CD14-positive monocyte (primary cell): ENCODE results near the gene BRIP1. TPM values are rescaled to one million over a fixed set of nuclear protein-coding genes. Genes with fewer than 3 reads are reported as not detected.

ENCODE experiments used
- DNase-seq, 3 donors: peaks; one replicate each; pipeline ENCODE4 v3.0.0-alpha.2; 2011 to 2022
- H2AFZ ChIP-seq: 2 replicates; pipeline ENCODE4 v1.6.0; 2012; ENCODE audit warnings: mild to moderate bottlenecking, low read depth, low read length, inconsistent platforms; ENCODE audit not compliant: insufficient read depth, poor library complexity, severe bottlenecking
- H3K27ac ChIP-seq, 2 donors: 1 replicate in 1 of 2; 2 replicates in 1 of 2; pipeline ENCODE4 v1.5.1; 2012 to 2013; ENCODE audit warnings: low read length in 2 of 2, control low read depth in 1 of 2, inconsistent platforms in 1 of 2, low read depth in 1 of 2, mild to moderate bottlenecking in 1 of 2
- H3K27me3 ChIP-seq, 2 donors: one replicate each; pipeline versions ENCODE4 v1.6.0 to v1.6.1; 2011 to 2013; ENCODE audit warnings: low read length in 2 of 2; ENCODE audit not compliant: control insufficient read depth in 2 of 2, insufficient read depth in 2 of 2
- H3K36me3 ChIP-seq, 2 donors: replicated peaks in 1 of 2; 1 replicate in 1 of 2; 2 replicates in 1 of 2; pipeline versions ENCODE4 v1.5.1 to v1.6.1; 2012 to 2013; ENCODE audit warnings: low read length in 2 of 2, control low read depth in 1 of 2, inconsistent platforms in 1 of 2, mild to moderate bottlenecking in 1 of 2; ENCODE audit not compliant: insufficient read depth in 2 of 2, control insufficient read depth in 1 of 2
- H3K4me1 ChIP-seq, 2 donors: 1 replicate in 1 of 2; 2 replicates in 1 of 2; pipeline versions ENCODE4 v1.5.1 to v1.6.1; 2012 to 2013; ENCODE audit warnings: low read length in 2 of 2, control low read depth in 1 of 2, inconsistent platforms in 1 of 2, mild to moderate bottlenecking in 1 of 2, moderate library complexity in 1 of 2; ENCODE audit not compliant: insufficient read depth in 2 of 2, control insufficient read depth in 1 of 2
- H3K4me2 ChIP-seq: replicated peaks from 2 replicates; pipeline ENCODE3; 2012; ENCODE audit warnings: low read length, moderate library complexity, mild to moderate bottlenecking; ENCODE audit not compliant: poor library complexity, severe bottlenecking; ENCODE audit errors: extremely low read depth
- H3K4me3 ChIP-seq, 3 experiments: fragments of 200-600 bp in 1 of 3; sonication (generic) in 1 of 3; replicated peaks in 1 of 3; 1 replicate in 2 of 3; 2 replicates in 1 of 3; pipeline ENCODE4 v1.5.1; 2011 to 2013; ENCODE audit warnings: low read length in 3 of 3, mild to moderate bottlenecking in 3 of 3, control low read depth in 2 of 3, low read depth in 2 of 3, inconsistent platforms in 1 of 3, moderate library complexity in 1 of 3
- H3K79me2 ChIP-seq: 2 replicates; pipeline ENCODE4 v1.6.0; 2012; ENCODE audit warnings: mild to moderate bottlenecking, control low read depth, inconsistent platforms, low read length, moderate library complexity; ENCODE audit not compliant: insufficient read depth
- H3K9ac ChIP-seq: 2 replicates; pipeline ENCODE4 v1.6.0; 2017; ENCODE audit warnings: low read length, mild to moderate bottlenecking; ENCODE audit not compliant: insufficient read depth, poor library complexity, severe bottlenecking
- H3K9me3 ChIP-seq, 2 donors: replicated peaks in 1 of 2; 1 replicate in 1 of 2; 2 replicates in 1 of 2; pipeline versions ENCODE4 v1.5.1 to v1.6.1; 2012 to 2013; ENCODE audit warnings: low read length in 2 of 2, control low read depth in 1 of 2; ENCODE audit not compliant: control insufficient read depth in 1 of 2, insufficient read depth in 1 of 2
- H4K20me1 ChIP-seq: 2 replicates; pipeline ENCODE4 v1.6.0; 2012; ENCODE audit warnings: mild to moderate bottlenecking, low read length, control low read depth, moderate library complexity; ENCODE audit not compliant: insufficient read depth
- H3K27ac Mint-ChIP-seq, 7 donors: one replicate each; pipeline ENCODE4 v1.8.0; 2020; ENCODE audit warnings: mild to moderate bottlenecking in 7 of 7, mixed read lengths in 7 of 7, moderate library complexity in 6 of 7, inconsistent platforms in 2 of 7
- H3K27me3 Mint-ChIP-seq, 3 donors: one replicate each; pipeline ENCODE4 v1.8.0; 2021 to 2022; ENCODE audit warnings: low read depth in 3 of 3, mild to moderate bottlenecking in 3 of 3, mixed read lengths in 3 of 3, moderate library complexity in 3 of 3, inconsistent platforms in 1 of 3
- H3K36me3 Mint-ChIP-seq, 2 donors: one replicate each; pipeline ENCODE4 v1.8.0; 2020; ENCODE audit warnings: mixed read lengths in 2 of 2, inconsistent platforms in 1 of 2, mild to moderate bottlenecking in 1 of 2
- H3K4me1 Mint-ChIP-seq: one replicate; pipeline ENCODE4 v1.8.0; 2020; ENCODE audit warnings: mild to moderate bottlenecking, mixed read lengths
- H3K4me3 Mint-ChIP-seq, 2 donors: one replicate each; pipeline ENCODE4 v1.8.0; 2020; ENCODE audit warnings: mild to moderate bottlenecking in 2 of 2, mixed read lengths in 2 of 2, moderate library complexity in 1 of 2
- H3K9me3 Mint-ChIP-seq, 7 donors: one replicate each; pipeline ENCODE4 v1.8.0; 2020 to 2022; ENCODE audit warnings: mixed read lengths in 7 of 7, mild to moderate bottlenecking in 6 of 7, moderate library complexity in 6 of 7, inconsistent platforms in 2 of 7
- WGBS: methylation state at CpG from one replicate; pipeline ENCODE4 v1.1.5; 2013; ENCODE audit warnings: missing lambda C conversion rate; ENCODE audit not compliant: insufficient coverage; 5-methylcytosine and 5-hydroxymethylcytosine counted together
- intact Hi-C, 2 donors: fragments of 100-400 bp; cut with micrococcal nuclease; formaldehyde crosslinking; loops; one replicate each; pipeline versions ENCODE4 v1.15.0 to v1.15.1; 2023
- polyA plus RNA-seq, 3 donors: library from polyadenylated mRNA; depleted of rRNA in 1 of 3; unstranded in 2 of 3; stranded (reverse) in 1 of 3; fragments of 300-500 nt in 2 of 3; fragments of >200 nt in 1 of 3; fragmentation: Illumina TruSeq in 2 of 3; gene quantifications; 1 replicate in 2 of 3; 2 replicates in 1 of 3; pipeline ENCODE4 v1.2.3, GENCODE V29; 2012 to 2021
- TF ChIP-seq, protein P1 (sequence below): fragments of 200-600 bp; IDR thresholded peaks from one replicate; pipeline ENCODE4 v1.8.0; 2022; ENCODE audit warnings: antibody characterized with exemption, mild to moderate bottlenecking

BRIP1 gene
- polyA plus RNA-seq, 3 donors: 0.11 to 0.12 TPM; not detected in 1

DNA sequence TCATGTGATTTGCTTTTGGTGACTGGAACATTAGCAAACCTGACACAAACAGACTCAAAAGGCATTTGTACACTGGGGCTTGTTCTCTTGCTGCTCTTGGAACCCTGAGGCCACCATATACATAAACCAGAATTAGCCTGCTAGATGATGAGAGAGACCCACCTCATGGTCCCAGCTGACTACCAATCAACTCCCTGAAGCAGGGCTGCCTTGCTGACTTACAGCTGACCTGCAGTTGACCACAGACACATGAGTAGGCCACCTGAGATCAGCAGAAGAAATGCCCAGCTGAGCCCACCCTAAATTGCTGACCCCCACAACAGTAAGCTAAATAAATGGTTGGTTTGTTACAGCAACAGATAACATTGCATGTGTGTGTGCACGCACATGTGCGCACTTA lies 28.7 kb downstream of the BRIP1 start:
- H3K36me3 ChIP-seq: no peaks in the 10 kb centered on the region
- H3K4me1 ChIP-seq: no peaks in the 10 kb centered on the region
- no peak overlapping the region for H3K9ac ChIP-seq
- no peak overlapping the region for H3K4me2 ChIP-seq
- no peaks in the 10 kb centered on the region for H3K27me3 Mint-ChIP-seq
- intact Hi-C loops: loop anchor here (5.0 kb wide), 2 partner anchors 197 to 422 kb away; no protein-coding TSS in a partner anchor
- no peak overlapping the region for H3K4me3 Mint-ChIP-seq
- H3K27ac ChIP-seq: no peak overlapping the region
- peaks cover 0 to 4% (median 0%) of the 10 kb centered on the region in 7 donors for H3K9me3 Mint-ChIP-seq
- H3K79me2 ChIP-seq: no peaks in the 10 kb centered on the region
- peaks cover 2 to 7% of the 10 kb centered on the region in 2 donors for H3K36me3 Mint-ChIP-seq
- no peaks in the 10 kb centered on the region for H4K20me1 ChIP-seq
- H3K4me3 ChIP-seq: no peak overlapping the region
- DNase-seq: no peak
- no peaks in the 10 kb centered on the region for H3K9me3 ChIP-seq
- TF ChIP-seq, protein P1, sequence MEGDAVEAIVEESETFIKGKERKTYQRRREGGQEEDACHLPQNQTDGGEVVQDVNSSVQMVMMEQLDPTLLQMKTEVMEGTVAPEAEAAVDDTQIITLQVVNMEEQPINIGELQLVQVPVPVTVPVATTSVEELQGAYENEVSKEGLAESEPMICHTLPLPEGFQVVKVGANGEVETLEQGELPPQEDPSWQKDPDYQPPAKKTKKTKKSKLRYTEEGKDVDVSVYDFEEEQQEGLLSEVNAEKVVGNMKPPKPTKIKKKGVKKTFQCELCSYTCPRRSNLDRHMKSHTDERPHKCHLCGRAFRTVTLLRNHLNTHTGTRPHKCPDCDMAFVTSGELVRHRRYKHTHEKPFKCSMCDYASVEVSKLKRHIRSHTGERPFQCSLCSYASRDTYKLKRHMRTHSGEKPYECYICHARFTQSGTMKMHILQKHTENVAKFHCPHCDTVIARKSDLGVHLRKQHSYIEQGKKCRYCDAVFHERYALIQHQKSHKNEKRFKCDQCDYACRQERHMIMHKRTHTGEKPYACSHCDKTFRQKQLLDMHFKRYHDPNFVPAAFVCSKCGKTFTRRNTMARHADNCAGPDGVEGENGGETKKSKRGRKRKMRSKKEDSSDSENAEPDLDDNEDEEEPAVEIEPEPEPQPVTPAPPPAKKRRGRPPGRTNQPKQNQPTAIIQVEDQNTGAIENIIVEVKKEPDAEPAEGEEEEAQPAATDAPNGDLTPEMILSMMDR: no peak
- H3K27me3 ChIP-seq: no peaks in the 10 kb centered on the region
- WGBS: no CpG with 5 or more reads among the region's 2 CpGs
- no peaks in the 10 kb centered on the region for H3K4me1 Mint-ChIP-seq
- H2AFZ ChIP-seq: no peak overlapping the region
- H3K27ac Mint-ChIP-seq: peak overlapping the region in 1 of 7 donors; percentile 23

DNA sequence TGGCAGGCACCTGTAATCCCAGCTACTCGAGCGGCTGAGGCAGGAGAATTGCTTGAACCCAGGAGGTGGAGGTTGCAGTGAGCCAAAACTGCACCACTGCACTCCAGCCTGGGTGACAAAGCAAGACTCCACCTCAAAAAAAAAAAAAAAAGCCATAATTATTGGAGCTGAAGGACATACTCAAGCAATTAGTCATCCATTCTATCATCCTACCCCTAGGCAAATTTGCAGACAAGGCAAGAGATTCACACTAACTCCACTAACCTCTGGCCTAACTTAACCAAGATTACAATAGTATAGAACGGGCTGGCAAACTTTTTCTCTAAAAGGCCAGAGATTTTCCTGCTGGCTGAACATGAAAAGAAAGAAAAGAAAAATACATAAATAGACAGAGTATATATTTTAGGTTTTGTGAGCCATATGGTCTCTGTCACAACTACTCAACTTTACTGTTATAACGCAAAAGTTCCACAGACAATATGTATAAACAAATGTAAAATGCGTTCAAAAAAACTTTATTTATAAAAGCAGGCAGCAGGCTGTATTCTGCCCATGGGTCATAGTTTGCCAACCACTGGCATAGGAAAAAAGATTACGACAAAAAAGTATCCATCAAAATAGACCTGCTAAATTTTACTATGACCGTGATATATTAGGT lies 29.7 kb downstream of the BRIP1 start:
- Mint-ChIP-seq H3K36me3 (peaks cover 5 to 11% of the 10 kb centered on the region in 2 donors), H3K27me3 (no peaks in the 10 kb centered on the region), H3K4me3 (no peak overlapping the region), H3K4me1 (no peaks in the 10 kb centered on the region), H3K9me3 (peaks cover 0 to 4% (median 0%) of the 10 kb centered on the region in 7 donors), H3K27ac (peak overlapping the region in 1 of 7 donors; percentile 74)
- no peak overlapping the region for H2AFZ ChIP-seq
- DNase-seq: no peak
- TF ChIP-seq, protein P1: no peak
- H3K36me3 ChIP-seq: no peaks in the 10 kb centered on the region
- no peak overlapping the region for H3K27ac ChIP-seq
- no peaks in the 10 kb centered on the region for H4K20me1 ChIP-seq
- H3K9me3 ChIP-seq: no peaks in the 10 kb centered on the region
- no peak overlapping the region for H3K4me3 ChIP-seq
- WGBS: no CpG with 5 or more reads among the region's 7 CpGs
- no peaks in the 10 kb centered on the region for H3K4me1 ChIP-seq
- intact Hi-C loops: no loop called here
- no peaks in the 10 kb centered on the region for H3K27me3 ChIP-seq
- no peak overlapping the region for H3K4me2 ChIP-seq
- H3K79me2 ChIP-seq: no peaks in the 10 kb centered on the region
- no peak overlapping the region for H3K9ac ChIP-seq
